Smooth muscle cell (in vitro differentiated cells): Measurements from ENCODE around the gene ZNF420. TPM values are rescaled to one million over a fixed set of nuclear protein-coding genes. Genes with fewer than 3 reads are reported as not detected.
A peak's percentile ranks its signal among the peaks of the same experiment; 100 is the strongest.

ENCODE experiments used
- DNase-seq: peaks from one replicate; lab custom pipeline; 2025; ENCODE audit not compliant: unreplicated experiment; lab: John Stamatoyannopoulos, UW
- H2AFZ ChIP-seq: fragments of 200-600 bp; sonication (generic); 2 replicates; pipeline ENCODE4 v1.6.0; 2016; ENCODE audit warnings: antibody characterized with exemption, low read depth, mild to moderate bottlenecking
- H3F3A ChIP-seq: fragments of 200-600 bp; sonication (generic); 2 replicates; pipeline ENCODE4 v1.6.0; 2017; ENCODE audit warnings: antibody characterized with exemption, low read depth
- H3K27ac ChIP-seq: fragments of 200-600 bp; sonication (generic); 2 replicates; pipeline ENCODE4 v1.5.1; 2016; ENCODE audit warnings: low read depth, mild to moderate bottlenecking
- H3K27me3 ChIP-seq: fragments of 200-600 bp; sonication (generic); 2 replicates; pipeline ENCODE4 v1.6.1; 2016; ENCODE audit warnings: low read depth, mild to moderate bottlenecking
- H3K36me3 ChIP-seq: fragments of 200-600 bp; sonication (generic); 2 replicates; pipeline ENCODE4 v1.5.1; 2016; ENCODE audit warnings: low read depth
- H3K4me1 ChIP-seq: fragments of 200-600 bp; sonication (generic); 2 replicates; pipeline ENCODE4 v1.5.1; 2016; ENCODE audit warnings: low read depth
- H3K4me2 ChIP-seq: fragments of 200-600 bp; sonication (generic); 2 replicates; pipeline ENCODE4 v1.6.0; 2016; ENCODE audit warnings: mild to moderate bottlenecking
- H3K4me3 ChIP-seq: fragments of 200-600 bp; sonication (generic); 2 replicates; pipeline ENCODE4 v1.5.1; 2016; ENCODE audit warnings: mild to moderate bottlenecking
- H3K79me2 ChIP-seq: fragments of 200-600 bp; sonication (generic); 2 replicates; pipeline ENCODE4 v1.6.0; 2016; ENCODE audit warnings: low read depth, mild to moderate bottlenecking
- H3K9ac ChIP-seq: fragments of 200-600 bp; sonication (generic); 2 replicates; pipeline ENCODE4 v1.6.0; 2016; ENCODE audit warnings: low read depth
- H3K9me3 ChIP-seq: fragments of 200-600 bp; sonication (generic); replicated peaks from 2 replicates; pipeline ENCODE4 v1.5.1; 2016; ENCODE audit warnings: low read depth
- H4K20me1 ChIP-seq: fragments of 200-600 bp; sonication (generic); 2 replicates; pipeline ENCODE4 v1.6.0; 2016; ENCODE audit warnings: low read depth
- CTCF ChIP-seq: fragments of 200-600 bp; sonication (generic); IDR thresholded peaks from 2 replicates; pipeline ENCODE4 v1.5.1; 2017; ENCODE audit warnings: borderline replicate concordance, mild to moderate bottlenecking, antibody characterized with exemption; ENCODE audit not compliant: insufficient read depth, poor library complexity, severe bottlenecking
- WGBS: methylation state at CpG from one replicate; pipeline ENCODE4 v1.1.7; 2016; ENCODE audit warnings: low lambda C conversion rate; 5-methylcytosine and 5-hydroxymethylcytosine counted together
- polyA plus RNA-seq: library from polyadenylated mRNA; unstranded; fragments of >200 nt; fragmentation: Nextera tagmentation; extraction: Ambion mirVana; gene quantifications from 2 replicates; pipeline ENCODE4 v1.2.1, GENCODE V29; 2016
- total RNA-seq: library from RNA; depleted of rRNA; stranded (reverse); fragments of >200 nt; gene quantifications from 2 replicates; pipeline ENCODE4 v1.2.3, GENCODE V29; 2014

Gene ZNF420
- total and polyA plus RNA-seq, 2 experiments from 2014 or later, result 4.9 to 11.0 TPM

DNA sequence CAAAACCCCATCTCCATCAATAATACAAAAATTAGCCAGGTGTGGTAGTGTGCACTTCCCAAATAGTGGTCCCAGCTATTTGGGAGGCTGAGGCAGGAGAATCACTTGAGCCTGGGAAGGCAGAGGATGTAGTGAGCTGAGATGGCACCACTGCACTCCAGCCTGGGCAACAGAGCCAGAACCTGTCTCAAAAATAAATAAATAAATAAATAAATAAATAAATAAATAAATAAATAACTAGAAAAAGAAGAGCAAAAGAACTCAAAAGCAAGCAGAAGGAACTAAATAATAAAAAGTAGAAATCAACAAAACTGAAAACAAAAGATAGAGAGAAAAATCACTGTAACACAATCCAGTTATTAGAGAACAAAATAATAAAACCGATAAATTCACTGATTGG, 81.9 kb downstream of the ZNF420 start:
- no peaks in the 10 kb centered on the region for H3K27me3 ChIP-seq
- H2AFZ ChIP-seq, result no peak overlapping the region
- H3K4me2 ChIP-seq, result no peak overlapping the region
- H3K9me3 ChIP-seq, result peaks cover 57% of the 10 kb centered on the region
- DNase-seq, result no peak
- no peaks in the 10 kb centered on the region for H3F3A ChIP-seq
- H3K9ac ChIP-seq, result no peak overlapping the region
- H3K27ac ChIP-seq, result no peak overlapping the region
- no peaks in the 10 kb centered on the region for H3K79me2 ChIP-seq
- no peaks in the 10 kb centered on the region for H3K4me1 ChIP-seq
- 100% methylated on average over 1 of the region's 1 CpG for WGBS
- H4K20me1 ChIP-seq, result no peaks in the 10 kb centered on the region
- peaks cover 72% of the 10 kb centered on the region for H3K36me3 ChIP-seq
- no peak for TF ChIP-seq CTCF
- H3K4me3 ChIP-seq, result no peak overlapping the region

DNA sequence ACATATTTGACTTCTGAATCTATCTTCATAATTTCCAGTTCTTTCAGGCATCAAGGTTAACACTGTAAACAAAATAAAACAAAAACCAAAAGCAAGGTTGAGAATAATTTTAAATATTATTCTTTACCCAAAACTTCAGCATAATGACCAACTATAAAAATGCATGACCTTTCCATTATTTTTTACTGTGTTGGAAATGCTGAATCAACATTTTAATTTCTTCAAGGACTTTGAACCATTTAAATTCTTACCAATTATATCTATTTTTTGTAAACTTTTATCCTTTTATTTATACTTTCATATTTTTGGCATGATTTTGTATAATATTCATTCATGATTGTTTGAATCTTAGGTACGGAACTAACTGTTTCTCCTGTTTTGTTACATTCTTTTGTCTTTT, 87.4 kb downstream of the ZNF420 start:
- no peak for TF ChIP-seq CTCF
- Histone ChIP-seq H3K9me3 (peaks cover 11% of the 10 kb centered on the region), H3K36me3 (peaks cover 77% of the 10 kb centered on the region), H3K4me3 (no peak overlapping the region), H3K79me2 (no peaks in the 10 kb centered on the region), H3K27me3 (no peaks in the 10 kb centered on the region), H3K27ac (no peak overlapping the region), H4K20me1 (no peaks in the 10 kb centered on the region), H3K9ac (no peak overlapping the region), H3F3A (no peaks in the 10 kb centered on the region), H2AFZ (no peak overlapping the region), H3K4me2 (no peak overlapping the region), H3K4me1 (no peaks in the 10 kb centered on the region)
- WGBS, result 97% methylated on average over 1 of the region's 1 CpG
- DNase-seq, result no peak

DNA sequence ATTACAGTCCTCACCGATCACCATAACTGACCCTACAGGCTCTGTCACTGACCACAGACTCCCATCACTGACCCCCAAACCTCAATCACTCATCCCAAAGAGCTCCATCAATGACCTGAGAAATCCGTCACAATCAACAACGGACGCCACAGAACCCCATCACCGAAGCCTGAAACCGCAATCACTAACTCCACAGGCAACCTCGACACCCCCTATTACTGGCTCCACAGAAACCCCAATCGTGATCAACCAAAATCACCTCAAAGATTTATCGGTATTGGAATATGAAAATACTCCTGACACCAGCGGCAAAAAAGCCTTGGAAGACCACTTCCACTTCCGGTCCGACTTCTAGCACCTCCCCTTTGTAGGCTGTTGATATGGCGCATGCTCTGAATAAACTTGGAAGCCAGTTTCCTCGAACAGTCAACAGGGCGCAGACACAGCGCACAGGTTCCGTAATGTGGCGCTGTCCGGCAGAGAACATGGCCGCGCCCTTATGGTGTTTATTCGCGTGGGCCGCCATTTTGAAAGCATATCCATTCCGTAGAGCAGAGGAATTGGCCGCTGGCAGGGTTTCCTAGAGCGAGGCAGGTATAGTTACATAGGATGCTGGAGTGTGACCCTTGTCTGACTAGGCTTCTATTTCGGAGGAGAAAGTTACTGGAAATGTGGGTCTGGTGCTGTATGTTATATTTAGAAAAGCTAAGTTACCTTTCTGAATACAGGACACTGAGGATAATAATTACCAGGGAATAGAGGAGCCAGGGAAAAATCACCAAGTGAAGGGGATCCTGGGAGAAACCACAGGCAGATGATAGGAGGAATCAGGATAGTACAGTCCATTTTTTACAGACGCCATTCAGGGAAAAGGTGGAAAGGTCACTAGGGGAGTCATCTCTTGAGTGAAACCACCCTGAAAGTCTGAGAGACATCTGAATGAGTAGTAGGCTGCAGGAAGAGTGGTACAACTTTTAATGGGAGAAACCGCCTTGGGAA, 94.4 kb downstream of the ZNF420 start, which contains the start of gene ZNF585A:
Gene ZNF585A, minus strand, starts transcription at position 328 of the 999 bp plus-strand sequence. CDS start 2,785 bp downstream, outside the sequence.
- H3F3A ChIP-seq, result no peaks in the 10 kb centered on the region
- no peaks in the 10 kb centered on the region for H3K79me2 ChIP-seq
- no peak within 1 kb of the TSS for H3K27ac ChIP-seq
- TF ChIP-seq CTCF, result no peak
- no peaks in the 10 kb centered on the region for H3K4me1 ChIP-seq
- H3K36me3 ChIP-seq, result peaks cover 21% of the 10 kb centered on the region
- no peaks in the 10 kb centered on the region for H4K20me1 ChIP-seq
- H3K27me3 ChIP-seq, result no peaks in the 10 kb centered on the region
- H2AFZ ChIP-seq, result peak within 1 kb of the TSS; percentile 99
- H3K9me3 ChIP-seq, result no peaks in the 10 kb centered on the region
- peak within 1 kb of the TSS; percentile 88 for H3K4me2 ChIP-seq
- DNase-seq, result peak; percentile 21
- H3K9ac ChIP-seq, result peak within 1 kb of the TSS; percentile 59
- 10% methylated on average over 30 of the region's 30 CpGs for WGBS
- H3K4me3 ChIP-seq, result peak within 1 kb of the TSS; percentile 87

Other genes with a start within 250 kb of the ZNF420 start
- 7.8 and 12.6 TPM in 2 replicates for gene ZNF790, start 240.0 kb upstream of the ZNF420 start, total RNA-seq
- 2.6 and 5.0 TPM in 2 replicates for gene ZNF790, start 240.0 kb upstream of the ZNF420 start, polyA plus RNA-seq
- 2.6 and 4.8 TPM in 2 replicates for gene ZNF345, start 227.6 kb upstream of the ZNF420 start, total RNA-seq
- gene ZNF345, start 227.6 kb upstream of the ZNF420 start, polyA plus RNA-seq, result 1.2 and 1.7 TPM in 2 replicates
- gene ZNF829, start 162.1 kb upstream of the ZNF420 start, total RNA-seq, result 2.6 and 2.7 TPM in 2 replicates
- 0.71 and 2.4 TPM in 2 replicates for gene ZNF829, start 162.1 kb upstream of the ZNF420 start, polyA plus RNA-seq
- gene ZNF568, start 162.1 kb upstream of the ZNF420 start, total RNA-seq, result 5.8 and 8.3 TPM in 2 replicates
- 3.0 and 4.3 TPM in 2 replicates for gene ZNF568, start 162.1 kb upstream of the ZNF420 start, polyA plus RNA-seq
- 7.6 and 19.8 TPM in 2 replicates for gene ZNF585A, start 94.3 kb downstream of the ZNF420 start, total RNA-seq
- gene ZNF585A, start 94.3 kb downstream of the ZNF420 start, polyA plus RNA-seq, result 12.2 and 17.4 TPM in 2 replicates
- 5.3 and 8.9 TPM in 2 replicates for gene ZNF585B, start 132.1 kb downstream of the ZNF420 start, total RNA-seq
- gene ZNF585B, start 132.1 kb downstream of the ZNF420 start, polyA plus RNA-seq, result 1.0 and 1.6 TPM in 2 replicates
- 4.8 and 10.0 TPM in 2 replicates for gene ZNF383, start 139.8 kb downstream of the ZNF420 start, total RNA-seq
- 2.5 and 4.1 TPM in 2 replicates for gene ZNF383, start 139.8 kb downstream of the ZNF420 start, polyA plus RNA-seq